Mesenchymal stem cell (in vitro differentiated cells and primary cell): ENCODE data around the gene CFC1B.
"Not testable (repeated sequence)": the region's sequence is repeated elsewhere in the genome, so short reads cannot be mapped to it uniquely, and the experiment has no call there.

Experiments
- DNase-seq: peaks from one replicate; pipeline ENCODE4 v3.0.0-alpha.2; 2013
- H2AFZ ChIP-seq: one replicate; pipeline ENCODE4 v1.6.1; 2013; ENCODE audit warnings: low read depth, mild to moderate bottlenecking, control low read depth, inconsistent platforms, low read length, moderate library complexity
- H2AK5ac ChIP-seq: 2 replicates; pipeline ENCODE4 v1.6.1; 2013; ENCODE audit warnings: low read length, moderate library complexity, mild to moderate bottlenecking, inconsistent platforms; ENCODE audit not compliant: severe bottlenecking
- H2BK120ac ChIP-seq: one replicate; pipeline ENCODE4 v1.6.1; 2013; ENCODE audit warnings: low read depth, mild to moderate bottlenecking, inconsistent platforms, low read length, moderate library complexity
- H2BK12ac ChIP-seq, 2 experiments: one replicate each; pipeline ENCODE4 v1.6.1; 2013; ENCODE audit warnings: inconsistent platforms in 2 of 2, low read length in 2 of 2, mild to moderate bottlenecking in 2 of 2, moderate library complexity in 2 of 2, control low read depth in 1 of 2
- H2BK15ac ChIP-seq: one replicate; pipeline ENCODE4 v1.6.1; 2013; ENCODE audit warnings: mild to moderate bottlenecking, low read depth, inconsistent platforms; ENCODE audit not compliant: poor library complexity, severe bottlenecking
- H2BK5ac ChIP-seq: 2 replicates; pipeline ENCODE4 v1.6.1; 2013; ENCODE audit warnings: low read depth, mild to moderate bottlenecking, low read length, control low read depth, inconsistent platforms; ENCODE audit not compliant: poor library complexity, severe bottlenecking
- H3K14ac ChIP-seq, 2 experiments: one replicate each; pipeline ENCODE4 v1.6.1; 2013; ENCODE audit warnings: inconsistent platforms in 2 of 2, low read length in 2 of 2, control low read depth in 1 of 2, mild to moderate bottlenecking in 1 of 2, moderate library complexity in 1 of 2
- H3K18ac ChIP-seq, 2 experiments: one replicate each; pipeline ENCODE4 v1.6.1; 2013; ENCODE audit warnings: inconsistent platforms in 2 of 2, low read length in 2 of 2, control low read depth in 1 of 2, low read depth in 1 of 2, mild to moderate bottlenecking in 1 of 2
- H3K23ac ChIP-seq, 2 experiments: one replicate each; pipeline ENCODE4 v1.6.1; 2013; ENCODE audit warnings: inconsistent platforms in 2 of 2, low read length in 2 of 2, mild to moderate bottlenecking in 2 of 2, moderate library complexity in 2 of 2, control low read depth in 1 of 2
- H3K27ac ChIP-seq: 2 replicates; pipeline ENCODE4 v1.5.1; 2013; ENCODE audit warnings: mild to moderate bottlenecking, moderate library complexity, low read length, control low read depth, inconsistent platforms; ENCODE audit not compliant: poor library complexity, severe bottlenecking
- H3K27me3 ChIP-seq, 2 experiments: 2 replicates each; pipeline versions ENCODE4 v1.6.1 to v1.7.0; 2013; ENCODE audit warnings: low read length in 2 of 2, mild to moderate bottlenecking in 2 of 2, moderate library complexity in 2 of 2, control low read depth in 1 of 2, inconsistent platforms in 1 of 2; ENCODE audit not compliant: control insufficient read depth in 1 of 2, insufficient read depth in 1 of 2
- H3K36me3 ChIP-seq, 2 experiments: 2 replicates each; pipeline versions ENCODE4 v1.6.1 to v1.7.0; 2013; ENCODE audit warnings: low read length in 2 of 2, control low read depth in 1 of 2, inconsistent platforms in 1 of 2, low read depth in 1 of 2, mild to moderate bottlenecking in 1 of 2; ENCODE audit not compliant: insufficient read depth in 2 of 2, control insufficient read depth in 1 of 2
- H3K4ac ChIP-seq, 2 experiments: one replicate each; pipeline ENCODE4 v1.6.1; 2013; ENCODE audit warnings: inconsistent platforms in 2 of 2, low read length in 2 of 2, mild to moderate bottlenecking in 2 of 2, moderate library complexity in 2 of 2, control low read depth in 1 of 2, low read depth in 1 of 2
- H3K4me1 ChIP-seq: 2 replicates; pipeline ENCODE4 v1.6.1; 2013; ENCODE audit warnings: low read depth, low read length, control low read depth; ENCODE audit not compliant: control insufficient read depth, insufficient read depth
- H3K4me2 ChIP-seq: 2 replicates; pipeline ENCODE4 v1.6.1; 2013; ENCODE audit warnings: low read length, mild to moderate bottlenecking, inconsistent platforms; ENCODE audit not compliant: poor library complexity, severe bottlenecking
- H3K4me3 ChIP-seq, 2 experiments: 2 replicates each; pipeline versions ENCODE4 v1.5.1 to v1.7.0; 2013; ENCODE audit warnings: low read length in 2 of 2, mild to moderate bottlenecking in 2 of 2, control low read depth in 1 of 2, low read depth in 1 of 2; ENCODE audit not compliant: insufficient read depth in 1 of 2
- H3K79me1 ChIP-seq: replicated peaks from 2 replicates; pipeline ENCODE4 v1.6.1; 2013; ENCODE audit warnings: mild to moderate bottlenecking, control low read depth, low read length, inconsistent platforms; ENCODE audit not compliant: poor library complexity, severe bottlenecking
- H3K9ac ChIP-seq: 2 replicates; pipeline ENCODE4 v1.7.0; 2013; ENCODE audit warnings: mild to moderate bottlenecking, low read length, moderate library complexity
- H3K9me3 ChIP-seq: 2 replicates; pipeline ENCODE4 v1.7.0; 2013; ENCODE audit warnings: mild to moderate bottlenecking, low read length; ENCODE audit not compliant: control insufficient read depth
- H4K8ac ChIP-seq: one replicate; pipeline ENCODE4 v1.6.1; 2013; ENCODE audit warnings: inconsistent platforms, mild to moderate bottlenecking, low read length, moderate library complexity
- H4K91ac ChIP-seq: one replicate; pipeline ENCODE4 v1.6.1; 2013; ENCODE audit warnings: mild to moderate bottlenecking, low read length, inconsistent platforms
- WGBS: methylation state at CpG from one replicate; pipeline ENCODE4 v1.1.7; 2013; ENCODE audit warnings: mixed read lengths; 5-methylcytosine and 5-hydroxymethylcytosine counted together

CFC1B gene

DNA sequence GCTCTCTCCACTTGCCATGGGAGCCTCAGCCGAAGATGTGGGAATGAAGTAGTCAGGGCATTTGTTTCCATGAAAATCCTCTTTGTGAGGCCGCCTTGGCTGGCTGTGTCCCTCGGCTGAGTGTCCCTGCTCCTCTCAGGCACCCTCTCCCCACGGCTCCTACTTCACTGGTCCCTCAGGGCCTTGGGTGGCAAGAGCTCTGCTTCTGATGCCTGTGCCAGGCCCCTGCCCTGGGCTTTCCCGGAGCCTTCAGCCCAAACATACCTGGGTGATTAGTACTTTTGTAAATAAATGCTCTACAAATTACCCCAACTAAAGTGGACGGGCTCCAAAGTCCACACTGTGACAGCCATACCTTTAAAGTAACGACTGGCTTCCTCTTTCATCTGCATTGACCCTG lies 15.6 kb downstream of the CFC1B start:
- H3K27me3 ChIP-seq, H2BK120ac ChIP-seq, H3K4ac ChIP-seq, H3K36me3 ChIP-seq, H3K27ac ChIP-seq, H3K14ac ChIP-seq, H2BK12ac ChIP-seq, H4K8ac ChIP-seq, H2AFZ ChIP-seq, H2BK15ac ChIP-seq, H3K4me2 ChIP-seq, H3K9me3 ChIP-seq, DNase-seq, H2AK5ac ChIP-seq, H3K79me1 ChIP-seq, H3K18ac ChIP-seq, H3K23ac ChIP-seq, H3K4me1 ChIP-seq, H3K4me3 ChIP-seq, H3K9ac ChIP-seq, H4K91ac ChIP-seq, H2BK5ac ChIP-seq: not testable (repeated sequence)
- WGBS, result no CpG with 5 or more reads among the region's 7 CpGs

GRCh38 chr2:130538271-130538670 lies 17.2 kb downstream of the CFC1B start:
- not testable (repeated sequence) for H2AK5ac ChIP-seq, H3K4me3 ChIP-seq, H3K4me2 ChIP-seq, H3K79me1 ChIP-seq, DNase-seq, H3K18ac ChIP-seq, H3K27ac ChIP-seq, H2BK120ac ChIP-seq, H3K4me1 ChIP-seq, H3K9ac ChIP-seq, H3K14ac ChIP-seq, H3K36me3 ChIP-seq, H2BK5ac ChIP-seq, H4K91ac ChIP-seq, H2AFZ ChIP-seq, H2BK12ac ChIP-seq, H3K9me3 ChIP-seq, H3K27me3 ChIP-seq, H3K23ac ChIP-seq, H3K4ac ChIP-seq, H2BK15ac ChIP-seq, H4K8ac ChIP-seq
- no CpG with 5 or more reads among the region's 9 CpGs for WGBS

DNA sequence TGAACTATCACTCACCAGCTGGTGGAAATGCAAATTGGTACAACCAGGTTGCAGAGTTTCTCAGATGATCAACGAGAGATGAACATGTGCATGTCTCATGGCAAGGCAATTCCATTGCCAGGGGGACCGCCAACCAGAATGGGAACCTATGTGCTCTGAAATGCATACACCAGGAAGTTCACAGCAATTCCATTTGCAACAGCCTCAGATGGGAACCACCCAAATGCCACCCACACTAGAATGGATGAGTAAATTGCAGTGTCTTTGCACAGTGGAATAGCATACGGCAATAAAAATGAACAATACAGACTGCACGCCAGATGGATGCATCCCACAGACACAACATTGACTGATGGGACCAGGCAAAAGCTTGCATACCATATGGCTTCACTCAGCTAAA lies 21.8 kb downstream of the CFC1B start:
- not testable (repeated sequence) for H3K9me3 ChIP-seq, H3K4me2 ChIP-seq, H3K36me3 ChIP-seq, H3K23ac ChIP-seq, H2BK5ac ChIP-seq, H2BK15ac ChIP-seq, H3K4me3 ChIP-seq, H3K9ac ChIP-seq, H3K79me1 ChIP-seq, H3K4ac ChIP-seq, H2BK120ac ChIP-seq, H3K27ac ChIP-seq, H4K8ac ChIP-seq, DNase-seq, H3K18ac ChIP-seq, H2AK5ac ChIP-seq, H3K14ac ChIP-seq, H3K27me3 ChIP-seq, H4K91ac ChIP-seq, H2AFZ ChIP-seq, H3K4me1 ChIP-seq, H2BK12ac ChIP-seq
- no CpG with 5 or more reads among the region's 4 CpGs for WGBS

GRCh38 chr2:130543785-130544528 lies 22.9 kb downstream of the CFC1B start:
- not testable (repeated sequence) for H3K18ac ChIP-seq, H3K79me1 ChIP-seq, H3K36me3 ChIP-seq, H3K4ac ChIP-seq, H3K4me2 ChIP-seq, H3K9me3 ChIP-seq, H3K4me3 ChIP-seq, H3K23ac ChIP-seq, H3K14ac ChIP-seq, H3K9ac ChIP-seq, H2BK5ac ChIP-seq, H3K27ac ChIP-seq, H2AK5ac ChIP-seq, H2BK120ac ChIP-seq, H4K91ac ChIP-seq, H2BK15ac ChIP-seq, H2BK12ac ChIP-seq, H3K27me3 ChIP-seq, H4K8ac ChIP-seq, H2AFZ ChIP-seq, H3K4me1 ChIP-seq, DNase-seq
- no CpG with 5 or more reads among the region's 12 CpGs for WGBS
